ENCODE results near the gene MAPK4.

DNA sequence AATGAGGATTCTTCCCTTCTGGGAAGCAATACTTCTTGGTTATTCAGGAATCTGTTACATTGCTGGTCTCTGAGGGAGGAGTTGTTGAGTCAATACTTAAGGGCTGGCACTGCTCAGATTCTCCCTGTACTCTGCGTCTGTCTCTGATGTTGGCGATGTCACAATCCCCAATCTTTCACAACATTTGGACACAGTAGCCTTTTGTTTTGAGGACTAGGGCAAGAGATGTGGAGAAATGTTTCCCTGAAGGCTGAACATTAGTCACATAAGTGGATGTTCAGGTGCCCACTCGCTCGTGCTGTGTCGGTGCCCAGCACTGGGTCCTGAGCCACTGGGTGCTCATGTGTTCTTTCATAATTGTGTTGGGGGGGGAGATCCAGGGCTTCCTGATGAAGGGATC lies 55.0 kb downstream of the MAPK4 start:
- TF ChIP-seq, protein P1, sequence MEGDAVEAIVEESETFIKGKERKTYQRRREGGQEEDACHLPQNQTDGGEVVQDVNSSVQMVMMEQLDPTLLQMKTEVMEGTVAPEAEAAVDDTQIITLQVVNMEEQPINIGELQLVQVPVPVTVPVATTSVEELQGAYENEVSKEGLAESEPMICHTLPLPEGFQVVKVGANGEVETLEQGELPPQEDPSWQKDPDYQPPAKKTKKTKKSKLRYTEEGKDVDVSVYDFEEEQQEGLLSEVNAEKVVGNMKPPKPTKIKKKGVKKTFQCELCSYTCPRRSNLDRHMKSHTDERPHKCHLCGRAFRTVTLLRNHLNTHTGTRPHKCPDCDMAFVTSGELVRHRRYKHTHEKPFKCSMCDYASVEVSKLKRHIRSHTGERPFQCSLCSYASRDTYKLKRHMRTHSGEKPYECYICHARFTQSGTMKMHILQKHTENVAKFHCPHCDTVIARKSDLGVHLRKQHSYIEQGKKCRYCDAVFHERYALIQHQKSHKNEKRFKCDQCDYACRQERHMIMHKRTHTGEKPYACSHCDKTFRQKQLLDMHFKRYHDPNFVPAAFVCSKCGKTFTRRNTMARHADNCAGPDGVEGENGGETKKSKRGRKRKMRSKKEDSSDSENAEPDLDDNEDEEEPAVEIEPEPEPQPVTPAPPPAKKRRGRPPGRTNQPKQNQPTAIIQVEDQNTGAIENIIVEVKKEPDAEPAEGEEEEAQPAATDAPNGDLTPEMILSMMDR (IDR thresholded peaks at IDR 0.05), result no peak
- TF ChIP-seq POLR2A (IDR thresholded peaks at IDR 0.05), result no peak
